HG02623 (cell line): ENCODE results near the gene PIK3R2.
A peak's percentile ranks its signal among the peaks of the same experiment; 100 is the strongest.

Experiments used
- ATAC-seq: cut with Tn5 transposase; IDR thresholded peaks from one replicate; pipeline ENCODE4 v1.9.1; 2021; ENCODE audit warnings: moderate library complexity; ENCODE audit not compliant: unreplicated experiment

PIK3R2 gene

GRCh38 chr19:18170714-18171255 lies 17.8 kb downstream of the PIK3R2 start:
- ATAC-seq = no peak

GRCh38 chr19:18171605-18172327 lies 18.8 kb downstream of the PIK3R2 start:
- no peak for ATAC-seq

GRCh38 chr19:18172331-18173053 lies 19.5 kb downstream of the PIK3R2 start:
- no peak for ATAC-seq

GRCh38 chr19:18173054-18173571 lies 20.1 kb downstream of the PIK3R2 start:
- no peak for ATAC-seq

- peak; percentile 44 for ATAC-seq
These were observed 20.8 kb downstream of the PIK3R2 start, which contains the start of gene IFI30 for GRCh38 chr19:18173572-18174288. Gene IFI30, plus strand, starts transcription at chr19:18173813. Its CDS starts 29 bp downstream, at chr19:18173842.

- ATAC-seq = no peak
These were observed 22.0 kb downstream of the PIK3R2 start for GRCh38 chr19:18174983-18175382.

- no peak for ATAC-seq
These were observed 23.7 kb downstream of the PIK3R2 start for GRCh38 chr19:18176367-18177310.

GRCh38 chr19:18179957-18180356 lies 27.0 kb downstream of the PIK3R2 start:
- no peak for ATAC-seq

- ATAC-seq = no peak
These were observed 30.6 kb downstream of the PIK3R2 start for GRCh38 chr19:18183529-18183928.

GRCh38 chr19:18185538-18185937 lies 32.6 kb downstream of the PIK3R2 start:
- no peak for ATAC-seq

- ATAC-seq = no peak
These were observed 37.3 kb downstream of the PIK3R2 start for GRCh38 chr19:18190278-18190677.

- ATAC-seq = no peak
These were observed 38.7 kb downstream of the PIK3R2 start for GRCh38 chr19:18191640-18192062.

GRCh38 chr19:18192673-18193387 lies 39.9 kb downstream of the PIK3R2 start, which contains the start of gene MPV17L2:
Gene MPV17L2, plus strand, starts transcription at chr19:18193218. Its CDS starts 64 bp downstream, at chr19:18193282.
- ATAC-seq = peak; percentile 80

- peak; percentile 1 for ATAC-seq
These were observed 40.6 kb downstream of the PIK3R2 start for GRCh38 chr19:18193388-18194180.

GRCh38 chr19:18194181-18194530 lies 41.2 kb downstream of the PIK3R2 start:
- no peak for ATAC-seq

- no peak for ATAC-seq
These were observed 41.7 kb downstream of the PIK3R2 start for GRCh38 chr19:18194554-18195238.

GRCh38 chr19:18196511-18196845 lies 43.5 kb downstream of the PIK3R2 start:
- ATAC-seq = no peak

GRCh38 chr19:18197306-18197705 lies 44.3 kb downstream of the PIK3R2 start:
- ATAC-seq = no peak
